Neural cell (in vitro differentiated cells): ENCODE results near the gene ADARB1. TPM values are rescaled to one million over a fixed set of nuclear protein-coding genes. Genes with fewer than 3 reads are reported as not detected.

ENCODE experiments used
- H2AFZ ChIP-seq: fragments of 200-600, 300-800 bp; sonication (generic), shearing (Covaris generic); 2 replicates; pipeline ENCODE4 v1.6.0; 2014; ENCODE audit warnings: low read depth, mild to moderate bottlenecking, antibody characterized with exemption, low read length, moderate library complexity
- H3F3A ChIP-seq: fragments of 200-600 bp; shearing (Covaris generic); 2 replicates; pipeline ENCODE4 v1.6.1; 2016; ENCODE audit warnings: mild to moderate bottlenecking, moderate library complexity, mixed read lengths, antibody characterized with exemption, low read length; ENCODE audit not compliant: insufficient read depth, poor library complexity, severe bottlenecking
- H3K27ac ChIP-seq: fragments of 200-600, 300-800 bp; sonication (generic), shearing (Covaris generic); 2 replicates; pipeline ENCODE4 v1.5.1; 2014; ENCODE audit warnings: mild to moderate bottlenecking, low read length, moderate library complexity
- H3K27me3 ChIP-seq: fragments of 300-800, 200-600 bp; sonication (generic), shearing (Covaris generic); 2 replicates; pipeline ENCODE4 v1.6.0; 2014; ENCODE audit warnings: mild to moderate bottlenecking, low read depth, low read length, moderate library complexity; ENCODE audit not compliant: insufficient read depth
- H3K36me3 ChIP-seq: fragments of 300-800, 200-600 bp; sonication (generic), shearing (Covaris generic); 2 replicates; pipeline ENCODE4 v1.5.1; 2014; ENCODE audit warnings: mild to moderate bottlenecking, antibody characterized with exemption, low read length, moderate library complexity; ENCODE audit not compliant: insufficient read depth
- H3K4me2 ChIP-seq: fragments of 300-800, 200-600 bp; sonication (generic), shearing (Covaris generic); 2 replicates; pipeline ENCODE4 v1.6.0; 2014; ENCODE audit warnings: mild to moderate bottlenecking, low read length
- H3K4me3 ChIP-seq: fragments of 300-800, 200-600 bp; sonication (generic), shearing (Covaris generic); 2 replicates; pipeline ENCODE4 v1.5.1; 2014; ENCODE audit warnings: mild to moderate bottlenecking, low read length, moderate library complexity
- H3K79me2 ChIP-seq: fragments of 200-600 bp; shearing (Covaris generic); replicated peaks from 2 replicates; pipeline ENCODE4 v1.6.0; 2014; ENCODE audit warnings: mild to moderate bottlenecking, low read length, moderate library complexity; ENCODE audit not compliant: insufficient read depth
- H3K9ac ChIP-seq: fragments of 300-800, 200-600 bp; sonication (generic), shearing (Covaris generic); 2 replicates; pipeline ENCODE4 v1.6.1; 2016; ENCODE audit warnings: mild to moderate bottlenecking, low read length, mixed read lengths
- H3K9me2 ChIP-seq: fragments of 200-600 bp; shearing (Covaris generic); 2 replicates; pipeline ENCODE4 v1.6.1; 2016; ENCODE audit warnings: mild to moderate bottlenecking, low read length, mixed read lengths; ENCODE audit not compliant: insufficient read depth
- H3K9me3 ChIP-seq: fragments of 200-600, 300-800 bp; sonication (generic), shearing (Covaris generic); 2 replicates; pipeline ENCODE4 v1.6.1; 2016; ENCODE audit warnings: mild to moderate bottlenecking, mixed run types, low read length, moderate library complexity, mixed read lengths
- H4K20me1 ChIP-seq: fragments of 200-600 bp; shearing (Covaris generic); 2 replicates; pipeline ENCODE4 v1.6.1; 2016; ENCODE audit warnings: mild to moderate bottlenecking, mixed run types; ENCODE audit not compliant: insufficient read depth
- CTCF ChIP-seq: fragments of 450-650 bp; IDR thresholded peaks from 2 replicates; pipeline ENCODE4 v1.5.1; 2014; ENCODE audit warnings: antibody characterized with exemption, mild to moderate bottlenecking, moderate library complexity; ENCODE audit not compliant: poor library complexity, severe bottlenecking
- EP300 ChIP-seq: fragments of 450-650 bp; conservative IDR thresholded peaks from 2 replicates; pipeline ENCODE4 v1.6.1; 2014; ENCODE audit warnings: antibody characterized with exemption, mild to moderate bottlenecking, moderate library complexity; ENCODE audit not compliant: poor library complexity, severe bottlenecking
- EZH2 ChIP-seq: fragments of 200-600, 300-800 bp; shearing (Covaris generic), sonication (generic); IDR thresholded peaks from 2 replicates; pipeline ENCODE4 v1.6.1; 2014; ENCODE audit warnings: antibody characterized with exemption, low read length, borderline replicate concordance, mild to moderate bottlenecking; ENCODE audit not compliant: insufficient read depth, poor library complexity, severe bottlenecking
- MXI1 ChIP-seq: fragments of 450-650 bp; conservative IDR thresholded peaks from 2 replicates; pipeline ENCODE4 v1.6.1; 2014; ENCODE audit warnings: antibody characterized with exemption, mild to moderate bottlenecking; ENCODE audit not compliant: poor library complexity, severe bottlenecking
- POLR2AphosphoS5 ChIP-seq: IDR thresholded peaks from 2 replicates; pipeline ENCODE4 v1.6.1; 2012
- RAD21 ChIP-seq: fragments of 450-650 bp; conservative IDR thresholded peaks from 2 replicates; pipeline ENCODE4 v1.6.1; 2014; ENCODE audit warnings: antibody characterized with exemption, mild to moderate bottlenecking, moderate library complexity
- REST ChIP-seq: IDR thresholded peaks from 2 replicates; pipeline ENCODE4 v1.6.1; 2012; ENCODE audit warnings: borderline replicate concordance
- SMC3 ChIP-seq: fragments of 450-650 bp; conservative IDR thresholded peaks from 2 replicates; pipeline ENCODE4 v1.6.1; 2014; ENCODE audit warnings: antibody characterized with exemption, mild to moderate bottlenecking, moderate library complexity; ENCODE audit not compliant: poor library complexity
- TAF1 ChIP-seq: IDR thresholded peaks from 2 replicates; pipeline ENCODE4 v1.6.1; 2012; ENCODE audit warnings: low read depth
- polyA plus RNA-seq: library from polyadenylated mRNA; depleted of rRNA; stranded (reverse); fragments of >200 nt; gene quantifications from 2 replicates; pipeline ENCODE4 v1.2.3, GENCODE V29; 2014

Gene ADARB1
- polyA plus RNA-seq, 1 donor from 2014 or later, result 8.9 TPM

GRCh38 chr21:45211661-45212060 is 137.3 kb downstream of the ADARB1 start:
- H3K79me2 ChIP-seq, result no peaks in the 10 kb centered on the region
- H3K9ac ChIP-seq, result no peak overlapping the region
- H3K9me3 ChIP-seq, result no peaks in the 10 kb centered on the region
- TF ChIP-seq RAD21 (no peak), MXI1 (no peak), POLR2AphosphoS5 (no peak), TAF1 (no peak), EP300 (no peak), SMC3 (no peak), EZH2 (no peak), CTCF (no peak), REST (no peak)
- H3K27me3 ChIP-seq, result no peaks in the 10 kb centered on the region
- H3K36me3 ChIP-seq, result no peaks in the 10 kb centered on the region
- H3K4me3 ChIP-seq, result no peak overlapping the region
- no peak overlapping the region for H3K4me2 ChIP-seq
- no peaks in the 10 kb centered on the region for H3K9me2 ChIP-seq
- no peak overlapping the region for H2AFZ ChIP-seq
- H3K27ac ChIP-seq, result no peak overlapping the region
- no peaks in the 10 kb centered on the region for H4K20me1 ChIP-seq
- H3F3A ChIP-seq, result no peaks in the 10 kb centered on the region

- H3K9me2 ChIP-seq, result no peaks in the 10 kb centered on the region
- no peaks in the 10 kb centered on the region for H3K27me3 ChIP-seq
- H3F3A ChIP-seq, result no peaks in the 10 kb centered on the region
- no peaks in the 10 kb centered on the region for H4K20me1 ChIP-seq
- no peaks in the 10 kb centered on the region for H3K9me3 ChIP-seq
- H3K9ac ChIP-seq, result no peak overlapping the region
- H3K4me3 ChIP-seq, result no peak overlapping the region
- H3K36me3 ChIP-seq, result no peaks in the 10 kb centered on the region
- H3K79me2 ChIP-seq, result no peaks in the 10 kb centered on the region
- no peak overlapping the region for H3K27ac ChIP-seq
- no peak for TF ChIP-seq POLR2AphosphoS5
- H2AFZ ChIP-seq, result no peak overlapping the region
- H3K4me2 ChIP-seq, result no peak overlapping the region
Observed at GRCh38 chr21:45213392-45213791, 139.0 kb downstream of the ADARB1 start.

GRCh38 chr21:45215213-45215612 is 140.8 kb downstream of the ADARB1 start:
- no peak for TF ChIP-seq EP300
- TF ChIP-seq RAD21, result no peak
- TF ChIP-seq REST, result no peak
- TF ChIP-seq EZH2, result no peak
- no peak for TF ChIP-seq TAF1
- no peak for TF ChIP-seq MXI1
- no peak for TF ChIP-seq SMC3
- no peak for TF ChIP-seq CTCF
- H3K79me2 ChIP-seq, result no peaks in the 10 kb centered on the region
- H3K4me3 ChIP-seq, result no peak overlapping the region
- H2AFZ ChIP-seq, result no peak overlapping the region
- no peaks in the 10 kb centered on the region for H3F3A ChIP-seq
- H3K27ac ChIP-seq, result no peak overlapping the region
- no peaks in the 10 kb centered on the region for H4K20me1 ChIP-seq
- H3K27me3 ChIP-seq, result no peaks in the 10 kb centered on the region
- H3K36me3 ChIP-seq, result no peaks in the 10 kb centered on the region
- no peaks in the 10 kb centered on the region for H3K9me3 ChIP-seq
- H3K9me2 ChIP-seq, result no peaks in the 10 kb centered on the region
- no peak overlapping the region for H3K9ac ChIP-seq
- no peak overlapping the region for H3K4me2 ChIP-seq
